Body of pancreas (tissue), 4 donors: ENCODE data around the gene MVD.

ENCODE experiments used
- POLR2A ChIP-seq, 3 donors: fragments of 450-650 bp; IDR thresholded peaks; one replicate each; pipeline ENCODE4 v1.6.1; 2016; ENCODE audit warnings: antibody characterized with exemption in 3 of 3, mild to moderate bottlenecking in 2 of 3
- TF ChIP-seq, protein P1 (sequence below), 7 experiments: fragments of 450-650 bp in 4 of 7; fragments of 200-600 bp in 3 of 7; sonication (generic) in 3 of 7; IDR thresholded peaks; one replicate each; pipeline ENCODE4 v1.5.1; 2016 to 2019; ENCODE audit warnings: antibody characterized with exemption in 7 of 7

GRCh38 chr16:88662843-88663606, at the start of gene MVD:
- TF ChIP-seq, protein P1, sequence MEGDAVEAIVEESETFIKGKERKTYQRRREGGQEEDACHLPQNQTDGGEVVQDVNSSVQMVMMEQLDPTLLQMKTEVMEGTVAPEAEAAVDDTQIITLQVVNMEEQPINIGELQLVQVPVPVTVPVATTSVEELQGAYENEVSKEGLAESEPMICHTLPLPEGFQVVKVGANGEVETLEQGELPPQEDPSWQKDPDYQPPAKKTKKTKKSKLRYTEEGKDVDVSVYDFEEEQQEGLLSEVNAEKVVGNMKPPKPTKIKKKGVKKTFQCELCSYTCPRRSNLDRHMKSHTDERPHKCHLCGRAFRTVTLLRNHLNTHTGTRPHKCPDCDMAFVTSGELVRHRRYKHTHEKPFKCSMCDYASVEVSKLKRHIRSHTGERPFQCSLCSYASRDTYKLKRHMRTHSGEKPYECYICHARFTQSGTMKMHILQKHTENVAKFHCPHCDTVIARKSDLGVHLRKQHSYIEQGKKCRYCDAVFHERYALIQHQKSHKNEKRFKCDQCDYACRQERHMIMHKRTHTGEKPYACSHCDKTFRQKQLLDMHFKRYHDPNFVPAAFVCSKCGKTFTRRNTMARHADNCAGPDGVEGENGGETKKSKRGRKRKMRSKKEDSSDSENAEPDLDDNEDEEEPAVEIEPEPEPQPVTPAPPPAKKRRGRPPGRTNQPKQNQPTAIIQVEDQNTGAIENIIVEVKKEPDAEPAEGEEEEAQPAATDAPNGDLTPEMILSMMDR (IDR thresholded peaks at IDR 0.05): peak in 2 of 7 experiments; percentile 7
- TF ChIP-seq POLR2A (IDR thresholded peaks at IDR 0.05): peak; percentile 66 to 91 (median 90)
